ENCODE data around the gene CACNA1C. TPM values are rescaled to one million over a fixed set of nuclear protein-coding genes. Genes with fewer than 3 reads are reported as not detected.

Gene CACNA1C
- total RNA-seq, 1 experiment from 2014 or later: 1.1 TPM

DNA sequence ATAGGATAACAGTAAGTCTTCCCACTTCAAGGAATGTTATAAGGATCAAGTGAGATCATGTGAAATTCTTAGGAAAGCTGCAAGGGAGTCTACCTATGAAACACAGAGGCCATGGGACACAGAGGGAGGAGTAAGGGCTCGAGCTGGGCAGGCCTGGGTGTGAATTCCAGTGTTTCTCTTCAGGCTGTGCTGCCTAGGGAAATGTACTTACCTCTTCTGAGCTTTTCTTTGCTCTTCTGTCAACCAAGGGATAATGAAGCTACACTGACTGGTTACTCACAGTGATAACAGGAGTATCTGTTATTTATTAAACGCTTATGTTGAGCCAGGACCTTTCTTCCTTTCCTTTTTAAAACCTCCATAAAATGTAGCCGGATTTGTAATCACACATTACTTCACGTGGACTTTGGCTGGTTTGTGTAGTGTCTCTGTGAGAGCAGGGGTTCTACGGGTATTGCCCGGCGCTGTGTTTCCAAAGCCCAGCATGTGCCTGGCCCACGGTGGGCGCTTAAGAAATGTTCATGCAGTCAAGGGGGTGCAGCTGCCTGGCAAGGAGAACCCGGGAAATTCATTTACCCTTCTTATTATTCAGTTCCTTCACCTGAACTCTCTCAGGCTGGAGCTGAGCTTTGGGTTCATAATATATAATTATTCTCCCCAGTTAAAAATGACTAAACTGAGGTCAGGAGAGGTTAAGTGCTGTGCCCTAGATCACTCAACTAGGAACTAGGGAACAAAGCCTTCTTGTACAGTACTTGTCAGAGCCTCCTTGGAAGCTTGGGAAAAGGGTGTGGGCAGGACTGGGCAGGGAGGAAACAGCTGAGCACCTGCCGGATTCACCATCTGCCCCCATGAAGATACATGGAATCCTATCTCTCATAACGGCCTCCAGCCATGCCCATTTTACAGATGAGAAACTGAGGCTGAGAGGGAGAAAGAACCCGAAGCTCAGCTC, 214.2 kb downstream of the CACNA1C start:
- no peak overlapping the region for H3T11ph ChIP-seq (ENCODE audit: low read length)
- Mint-ChIP-seq H3K27me3 (ENCODE audit: low read depth) (no peaks in the 10 kb centered on the region), H3K9me3 (no peaks in the 10 kb centered on the region), H3K4me3 (no peak overlapping the region), H3K27ac (no peak overlapping the region), H3K4me1 (peaks cover 12 to 31% of the 10 kb centered on the region in 2 experiments), H3K36me3 (ENCODE audit: insufficient read depth in 1 of 3, low read depth in 3 of 3) (no peaks in the 10 kb centered on the region)
- H3K79me2 ChIP-seq (ENCODE audit: insufficient read depth, low read length): no peaks in the 10 kb centered on the region
- no peak overlapping the region for H3K4ac ChIP-seq (ENCODE audit: low read depth, low read length)
- H2AFZ ChIP-seq (ENCODE audit: low read length): no peak overlapping the region
- H3K23me2 ChIP-seq (ENCODE audit: insufficient read length, low read depth, low read length, poor library complexity, severe bottlenecking): no peaks in the 10 kb centered on the region
- H2BK15ac ChIP-seq (ENCODE audit: low read depth, low read length): no peak overlapping the region
- H2BK20ac ChIP-seq (ENCODE audit: low read depth, low read length, poor library complexity, severe bottlenecking): no peak overlapping the region
- no peak overlapping the region for H3K27ac ChIP-seq (ENCODE audit: insufficient read length, low read depth, low read length)
- no CpG with 5 or more reads among the region's 13 CpGs for WGBS (ENCODE audit: extremely low coverage, insufficient read length, low lambda C conversion rate)
- H3K18ac ChIP-seq (ENCODE audit: insufficient read length, low read depth, low read length): no peak overlapping the region
- H3K4me1 ChIP-seq (ENCODE audit: insufficient read depth, low read length): no peaks in the 10 kb centered on the region
- no peaks in the 10 kb centered on the region for H3K9me3 ChIP-seq (ENCODE audit: control insufficient read depth, low read depth, low read length)
- no peak overlapping the region for H4K91ac ChIP-seq (ENCODE audit: insufficient read length, low read depth, low read length)
- no peak overlapping the region for H2BK5ac ChIP-seq (ENCODE audit: insufficient read length, low read length)
- no peak overlapping the region for H3K9ac ChIP-seq (ENCODE audit: extremely low read depth, insufficient read length, low read length)
- no peak overlapping the region for H3K14ac ChIP-seq (ENCODE audit: insufficient read depth, low read length)
- TF ChIP-seq, protein P1, sequence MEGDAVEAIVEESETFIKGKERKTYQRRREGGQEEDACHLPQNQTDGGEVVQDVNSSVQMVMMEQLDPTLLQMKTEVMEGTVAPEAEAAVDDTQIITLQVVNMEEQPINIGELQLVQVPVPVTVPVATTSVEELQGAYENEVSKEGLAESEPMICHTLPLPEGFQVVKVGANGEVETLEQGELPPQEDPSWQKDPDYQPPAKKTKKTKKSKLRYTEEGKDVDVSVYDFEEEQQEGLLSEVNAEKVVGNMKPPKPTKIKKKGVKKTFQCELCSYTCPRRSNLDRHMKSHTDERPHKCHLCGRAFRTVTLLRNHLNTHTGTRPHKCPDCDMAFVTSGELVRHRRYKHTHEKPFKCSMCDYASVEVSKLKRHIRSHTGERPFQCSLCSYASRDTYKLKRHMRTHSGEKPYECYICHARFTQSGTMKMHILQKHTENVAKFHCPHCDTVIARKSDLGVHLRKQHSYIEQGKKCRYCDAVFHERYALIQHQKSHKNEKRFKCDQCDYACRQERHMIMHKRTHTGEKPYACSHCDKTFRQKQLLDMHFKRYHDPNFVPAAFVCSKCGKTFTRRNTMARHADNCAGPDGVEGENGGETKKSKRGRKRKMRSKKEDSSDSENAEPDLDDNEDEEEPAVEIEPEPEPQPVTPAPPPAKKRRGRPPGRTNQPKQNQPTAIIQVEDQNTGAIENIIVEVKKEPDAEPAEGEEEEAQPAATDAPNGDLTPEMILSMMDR (conservative IDR thresholded peaks at IDR 0.05): no peak
- H3K79me1 ChIP-seq (ENCODE audit: insufficient read depth, low read depth, low read length, poor library complexity, severe bottlenecking): no peaks in the 10 kb centered on the region
- DNase-seq: no peak
- H4K20me1 ChIP-seq (ENCODE audit: control insufficient read depth, insufficient read depth, insufficient read length): no peaks in the 10 kb centered on the region
- H2BK120ac ChIP-seq (ENCODE audit: low read depth, low read length, poor library complexity, severe bottlenecking): no peak overlapping the region
- H3K23ac ChIP-seq (ENCODE audit: insufficient read length, low read depth, low read length): no peak overlapping the region
- H3K27me3 ChIP-seq (ENCODE audit: insufficient read depth, low read length): no peaks in the 10 kb centered on the region
- H2BK12ac ChIP-seq (ENCODE audit: insufficient read length, low read depth, low read length): no peak overlapping the region
- H4K5ac ChIP-seq (ENCODE audit: insufficient read length, low read depth, low read length): no peak overlapping the region
- no peak overlapping the region for H3K4me2 ChIP-seq (ENCODE audit: insufficient read depth, insufficient read length, low read length)
- H3K56ac ChIP-seq (ENCODE audit: insufficient read length, low read depth, low read length): no peak overlapping the region
- H2AK5ac ChIP-seq (ENCODE audit: insufficient read length, low read length): no peak overlapping the region
- H4K8ac ChIP-seq (replicated peaks; ENCODE audit: insufficient read length, low read depth, low read length): no peak overlapping the region

All from H9 (cell line).